H9 (cell line): ENCODE data around the gene MVP. TPM values are rescaled to one million over a fixed set of nuclear protein-coding genes. Genes with fewer than 3 reads are reported as not detected.

Source experiments
- DNase-seq: peaks from one replicate; pipeline ENCODE4 v3.0.0-alpha.2; 2017
- H2AFZ ChIP-seq: one replicate; pipeline ENCODE4 v1.6.1; 2013; ENCODE audit warnings: mild to moderate bottlenecking, low read length, control low read depth, moderate library complexity
- H2AK5ac ChIP-seq: 2 replicates; pipeline ENCODE4 v1.6.1; 2013; ENCODE audit warnings: low read length, control low read depth, mixed read lengths; ENCODE audit not compliant: insufficient read length
- H2BK120ac ChIP-seq: one replicate; pipeline ENCODE4 v1.6.1; 2013; ENCODE audit warnings: low read depth, mild to moderate bottlenecking, low read length, control low read depth, inconsistent platforms; ENCODE audit not compliant: poor library complexity, severe bottlenecking
- H2BK12ac ChIP-seq: 2 replicates; pipeline ENCODE4 v1.6.1; 2013; ENCODE audit warnings: low read length, control low read depth, mixed read lengths, low read depth; ENCODE audit not compliant: insufficient read length
- H2BK15ac ChIP-seq: 2 replicates; pipeline ENCODE4 v1.6.1; 2013; ENCODE audit warnings: low read depth, low read length, control low read depth
- H2BK20ac ChIP-seq: one replicate; pipeline ENCODE4 v1.6.1; 2013; ENCODE audit warnings: low read depth, mild to moderate bottlenecking, low read length, control low read depth, inconsistent platforms; ENCODE audit not compliant: poor library complexity, severe bottlenecking
- H2BK5ac ChIP-seq: 2 replicates; pipeline ENCODE4 v1.6.1; 2013; ENCODE audit warnings: low read length, control low read depth, mixed read lengths; ENCODE audit not compliant: insufficient read length
- H3K14ac ChIP-seq: 2 replicates; pipeline ENCODE4 v1.6.1; 2013; ENCODE audit warnings: low read length, control low read depth; ENCODE audit not compliant: insufficient read depth
- H3K18ac ChIP-seq: 2 replicates; pipeline ENCODE4 v1.6.1; 2013; ENCODE audit warnings: low read depth, mild to moderate bottlenecking, mixed read lengths, low read length, control low read depth; ENCODE audit not compliant: insufficient read length
- H3K23ac ChIP-seq: 2 replicates; pipeline ENCODE4 v1.6.1; 2013; ENCODE audit warnings: low read length, control low read depth, mixed read lengths, low read depth; ENCODE audit not compliant: insufficient read length
- H3K23me2 ChIP-seq: 2 replicates; pipeline ENCODE4 v1.6.1; 2013; ENCODE audit warnings: low read depth, mild to moderate bottlenecking, mixed read lengths, low read length, control low read depth; ENCODE audit not compliant: insufficient read length, poor library complexity, severe bottlenecking
- H3K27ac ChIP-seq: 2 replicates; pipeline ENCODE4 v1.5.1; 2013; ENCODE audit warnings: low read length, control low read depth, mixed read lengths, low read depth; ENCODE audit not compliant: insufficient read length
- H3K27me3 ChIP-seq: 2 replicates; pipeline ENCODE4 v1.6.1; 2013; ENCODE audit warnings: low read length, control low read depth, inconsistent platforms; ENCODE audit not compliant: insufficient read depth
- H3K4ac ChIP-seq: 2 replicates; pipeline ENCODE4 v1.6.1; 2013; ENCODE audit warnings: low read depth, mild to moderate bottlenecking, control low read depth, inconsistent platforms, low read length, moderate library complexity
- H3K4me1 ChIP-seq: 2 replicates; pipeline ENCODE4 v1.6.1; 2013; ENCODE audit warnings: low read length, control low read depth, inconsistent platforms; ENCODE audit not compliant: insufficient read depth
- H3K4me2 ChIP-seq: 2 replicates; pipeline ENCODE4 v1.6.1; 2013; ENCODE audit warnings: low read length, control low read depth, mixed read lengths; ENCODE audit not compliant: insufficient read length, insufficient read depth
- H3K56ac ChIP-seq: 2 replicates; pipeline ENCODE4 v1.6.1; 2013; ENCODE audit warnings: low read depth, mild to moderate bottlenecking, mixed read lengths, low read length, control low read depth; ENCODE audit not compliant: insufficient read length
- H3K79me1 ChIP-seq: 2 replicates; pipeline ENCODE4 v1.6.1; 2013; ENCODE audit warnings: low read depth, mild to moderate bottlenecking, moderate library complexity, low read length, control low read depth, inconsistent platforms; ENCODE audit not compliant: insufficient read depth, poor library complexity, severe bottlenecking
- H3K79me2 ChIP-seq: 2 replicates; pipeline ENCODE4 v1.6.1; 2013; ENCODE audit warnings: low read length, control low read depth, inconsistent platforms; ENCODE audit not compliant: insufficient read depth
- H3K9ac ChIP-seq: 2 replicates; pipeline ENCODE4 v1.6.1; 2013; ENCODE audit warnings: low read length, control low read depth, mixed read lengths; ENCODE audit not compliant: insufficient read length; ENCODE audit errors: extremely low read depth
- H3K9me3 ChIP-seq: one replicate; pipeline ENCODE4 v1.6.1; 2013; ENCODE audit warnings: low read depth, low read length, inconsistent platforms; ENCODE audit not compliant: control insufficient read depth
- H3T11ph ChIP-seq: one replicate; pipeline ENCODE4 v1.6.1; 2013; ENCODE audit warnings: mild to moderate bottlenecking, low read length, control low read depth, inconsistent platforms
- H4K20me1 ChIP-seq: one replicate; pipeline ENCODE4 v1.6.1; 2013; ENCODE audit not compliant: control insufficient read depth, insufficient read length, insufficient read depth
- H4K5ac ChIP-seq: 2 replicates; pipeline ENCODE4 v1.6.1; 2013; ENCODE audit warnings: low read depth, mild to moderate bottlenecking, mixed read lengths, low read length, control low read depth; ENCODE audit not compliant: insufficient read length
- H4K8ac ChIP-seq: replicated peaks from 2 replicates; pipeline ENCODE4 v1.6.1; 2013; ENCODE audit warnings: low read length, control low read depth, mixed read lengths, low read depth; ENCODE audit not compliant: insufficient read length
- H4K91ac ChIP-seq: 2 replicates; pipeline ENCODE4 v1.6.1; 2013; ENCODE audit warnings: low read depth, mild to moderate bottlenecking, moderate library complexity, mixed read lengths, low read length, control low read depth; ENCODE audit not compliant: insufficient read length
- H3K27ac Mint-ChIP-seq, 3 experiments: 2 replicates in 2 of 3; 3 replicates in 1 of 3; pipeline ENCODE4 v1.8.0; 2020 to 2021; ENCODE audit warnings: mixed read lengths in 3 of 3, mild to moderate bottlenecking in 1 of 3, moderate library complexity in 1 of 3
- H3K27me3 Mint-ChIP-seq: 2 replicates; pipeline ENCODE4 v1.8.0; 2021; ENCODE audit warnings: low read depth, mild to moderate bottlenecking, moderate library complexity, mixed read lengths
- H3K36me3 Mint-ChIP-seq, 3 experiments: 2 replicates in 2 of 3; 3 replicates in 1 of 3; pipeline ENCODE4 v1.8.0; 2020 to 2021; ENCODE audit warnings: low read depth in 3 of 3, mixed read lengths in 3 of 3; ENCODE audit not compliant: insufficient read depth in 1 of 3
- H3K4me1 Mint-ChIP-seq, 2 experiments: 2 replicates each; pipeline ENCODE4 v1.8.0; 2020; ENCODE audit warnings: mixed read lengths in 2 of 2
- H3K4me3 Mint-ChIP-seq, 2 experiments: 2 replicates in 1 of 2; 3 replicates in 1 of 2; pipeline ENCODE4 v1.8.0; 2020 to 2021; ENCODE audit warnings: mild to moderate bottlenecking in 2 of 2, mixed read lengths in 2 of 2, moderate library complexity in 1 of 2
- H3K9me3 Mint-ChIP-seq, 2 experiments: 2 replicates in 1 of 2; 3 replicates in 1 of 2; pipeline ENCODE4 v1.8.0; 2020; ENCODE audit warnings: mild to moderate bottlenecking in 2 of 2, mixed read lengths in 2 of 2, moderate library complexity in 1 of 2
- WGBS: extraction: QIAGEN DNeasy Blood & Tissue Kit; methylation state at CpG from one replicate; pipeline ENCODE4 v1.1.7; 2013; ENCODE audit warnings: missing lambda C conversion rate, low lambda C conversion rate, mixed read lengths; ENCODE audit not compliant: insufficient read length; ENCODE audit errors: extremely low coverage; 5-methylcytosine and 5-hydroxymethylcytosine counted together
- total RNA-seq: library from RNA; stranded (reverse); gene quantifications from 2 replicates; pipeline ENCODE4 v1.2.1, GENCODE V29; 2021
- TF ChIP-seq, protein P1 (sequence below): fragments of 200-600 bp; sonication (generic); conservative IDR thresholded peaks from 3 replicates; pipeline ENCODE4 v1.8.0; 2021; ENCODE audit warnings: antibody characterized with exemption, mild to moderate bottlenecking

Gene MVP
- total RNA-seq, 1 experiment from 2014 or later = 3.1 TPM

GRCh38 chr16:29835926-29836325 lies 15.7 kb downstream of the MVP start:
- no CpG with 5 or more reads among the region's 7 CpGs for WGBS
- Histone ChIP-seq H2BK12ac (no peak overlapping the region), H3K56ac (no peak overlapping the region), H3K4me1 (peaks cover 2% of the 10 kb centered on the region; the same call in 1 of the 2 replicates), H2BK20ac (no peak overlapping the region), H3K18ac (no peak overlapping the region), H3K9me3 (no peaks in the 10 kb centered on the region), H3K14ac (no peak overlapping the region), H4K5ac (no peak overlapping the region), H4K91ac (no peak overlapping the region), H3K23me2 (peaks cover 4% of the 10 kb centered on the region), H3K79me2 (no peaks in the 10 kb centered on the region), H3K27me3 (no peaks in the 10 kb centered on the region), H4K20me1 (no peaks in the 10 kb centered on the region), H3K79me1 (no peaks in the 10 kb centered on the region), H3K9ac (no peak overlapping the region), H3K4ac (no peak overlapping the region), H2BK5ac (no peak overlapping the region), H3K4me2 (no peak overlapping the region), H2BK120ac (no peak overlapping the region), H4K8ac (no peak overlapping the region), H2BK15ac (no peak overlapping the region), H2AFZ (no peak overlapping the region), H3K27ac (no peak overlapping the region), H3T11ph (no peak overlapping the region), H3K23ac (no peak overlapping the region), H2AK5ac (no peak overlapping the region)
- Mint-ChIP-seq H3K4me1 (no peaks in the 10 kb centered on the region), H3K27me3 (no peaks in the 10 kb centered on the region), H3K9me3 (no peaks in the 10 kb centered on the region), H3K4me3 (no peak overlapping the region; a peak in 1 of 5 replicates), H3K27ac (no peak overlapping the region), H3K36me3 (no peaks in the 10 kb centered on the region)
- no peak for DNase-seq
- TF ChIP-seq, protein P1, sequence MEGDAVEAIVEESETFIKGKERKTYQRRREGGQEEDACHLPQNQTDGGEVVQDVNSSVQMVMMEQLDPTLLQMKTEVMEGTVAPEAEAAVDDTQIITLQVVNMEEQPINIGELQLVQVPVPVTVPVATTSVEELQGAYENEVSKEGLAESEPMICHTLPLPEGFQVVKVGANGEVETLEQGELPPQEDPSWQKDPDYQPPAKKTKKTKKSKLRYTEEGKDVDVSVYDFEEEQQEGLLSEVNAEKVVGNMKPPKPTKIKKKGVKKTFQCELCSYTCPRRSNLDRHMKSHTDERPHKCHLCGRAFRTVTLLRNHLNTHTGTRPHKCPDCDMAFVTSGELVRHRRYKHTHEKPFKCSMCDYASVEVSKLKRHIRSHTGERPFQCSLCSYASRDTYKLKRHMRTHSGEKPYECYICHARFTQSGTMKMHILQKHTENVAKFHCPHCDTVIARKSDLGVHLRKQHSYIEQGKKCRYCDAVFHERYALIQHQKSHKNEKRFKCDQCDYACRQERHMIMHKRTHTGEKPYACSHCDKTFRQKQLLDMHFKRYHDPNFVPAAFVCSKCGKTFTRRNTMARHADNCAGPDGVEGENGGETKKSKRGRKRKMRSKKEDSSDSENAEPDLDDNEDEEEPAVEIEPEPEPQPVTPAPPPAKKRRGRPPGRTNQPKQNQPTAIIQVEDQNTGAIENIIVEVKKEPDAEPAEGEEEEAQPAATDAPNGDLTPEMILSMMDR = no peak
